Astrocyte of the cerebellum (primary cell): ENCODE results near the gene RAI1.
A peak's percentile ranks its signal among the peaks of the same experiment; 100 is the strongest.

Experiments used
- DNase-seq: peaks from one replicate; pipeline ENCODE4 v3.0.0-alpha.2; 2011; ENCODE audit warnings: low read depth
- H3K4me3 ChIP-seq: 2 replicates; pipeline ENCODE4 v1.5.1; 2011; ENCODE audit warnings: mild to moderate bottlenecking, low read depth, low read length, moderate library complexity
- CTCF ChIP-seq: IDR thresholded peaks from 2 replicates; pipeline ENCODE4 v1.5.1; 2012; ENCODE audit warnings: low read length, low read depth, moderate library complexity, mild to moderate bottlenecking; ENCODE audit errors: missing control alignments
- in situ Hi-C: cut with HindIII; loops from 2 replicates; pipeline ENCODE4 v1.10.0; 2017; ENCODE audit warnings: low sequenced_read_pairs

Gene RAI1

GRCh38 chr17:17749025-17749772, 67.9 kb downstream of the RAI1 start:
- in situ Hi-C loops, result no loop called here
- no peak overlapping the region for H3K4me3 ChIP-seq
- TF ChIP-seq CTCF, result no peak
- DNase-seq, result no peak

GRCh38 chr17:17749921-17750320, 68.7 kb downstream of the RAI1 start:
- DNase-seq, result no peak
- TF ChIP-seq CTCF, result no peak
- in situ Hi-C loops, result no loop called here
- H3K4me3 ChIP-seq, result no peak overlapping the region

- in situ Hi-C loops, result no loop called here
- no peak overlapping the region for H3K4me3 ChIP-seq
- TF ChIP-seq CTCF, result no peak
- DNase-seq, result no peak
These were observed 69.6 kb downstream of the RAI1 start for GRCh38 chr17:17750881-17751280.

GRCh38 chr17:17751489-17752088, 70.3 kb downstream of the RAI1 start:
- DNase-seq, result no peak
- H3K4me3 ChIP-seq, result peak overlapping the region; percentile 20
- TF ChIP-seq CTCF, result no peak
- in situ Hi-C loops, result no loop called here

- TF ChIP-seq CTCF, result peak; percentile 25
- in situ Hi-C loops, result no loop called here
- H3K4me3 ChIP-seq, result peak overlapping the region; percentile 41
- peak; percentile 80 for DNase-seq
These were observed 71.0 kb downstream of the RAI1 start for GRCh38 chr17:17752089-17752820.

GRCh38 chr17:17752821-17753321, 71.6 kb downstream of the RAI1 start:
- TF ChIP-seq CTCF, result no peak
- peak overlapping the region; percentile 41 for H3K4me3 ChIP-seq
- in situ Hi-C loops, result no loop called here
- DNase-seq, result no peak
